Prostate gland (tissue), 2 donors: ENCODE data around the gene TMPRSS9. TPM values are rescaled to one million over a fixed set of nuclear protein-coding genes. Genes with fewer than 3 reads are reported as not detected.

Experiments used
- DNase-seq: peaks from one replicate; pipeline ENCODE4 v3.0.0-alpha.2; 2019; ENCODE audit warnings: low spot score
- H3K27ac ChIP-seq, 2 donors: fragments of 200-600 bp; sonication (generic); 2 replicates each; pipeline ENCODE4 v1.5.1; 2017 to 2019
- H3K27me3 ChIP-seq: fragments of 200-600 bp; sonication (generic); replicated peaks from 2 replicates; pipeline ENCODE4 v1.5.1; 2019; ENCODE audit not compliant: insufficient read depth
- H3K36me3 ChIP-seq, 2 donors: fragments of 200-600 bp; sonication (generic); 1 replicate in 1 of 2; 2 replicates in 1 of 2; pipeline versions ENCODE4 v1.5.1 to v1.8.1; 2017 to 2019
- H3K4me1 ChIP-seq: fragments of 200-600 bp; sonication (generic); replicated peaks from 2 replicates; pipeline ENCODE4 v1.5.1; 2019
- H3K4me3 ChIP-seq, 2 donors: fragments of 200-600 bp; sonication (generic); 2 replicates each; pipeline ENCODE4 v1.5.1; 2017 to 2019
- H3K9me3 ChIP-seq: fragments of 200-600 bp; sonication (generic); 2 replicates; pipeline ENCODE4 v1.5.1; 2017
- CTCF ChIP-seq, 4 experiments: fragments of 200-600 bp in 2 of 4; fragments of 450-650 bp in 2 of 4; sonication (generic) in 2 of 4; IDR thresholded peaks; 1 replicate in 3 of 4; 2 replicates in 1 of 4; pipeline ENCODE4 v1.5.1; 2016 to 2019; ENCODE audit warnings: antibody characterized with exemption in 4 of 4, mild to moderate bottlenecking in 2 of 4, moderate library complexity in 2 of 4
- POLR2A ChIP-seq: fragments of 450-650 bp; IDR thresholded peaks from one replicate; pipeline ENCODE4 v1.6.1; 2016; ENCODE audit warnings: antibody characterized with exemption, mild to moderate bottlenecking
- POLR2AphosphoS5 ChIP-seq: sonication (generic); formaldehyde crosslinking; IDR thresholded peaks from one replicate; pipeline ENCODE4 v1.6.1; 2017; ENCODE audit warnings: antibody characterized with exemption
- WGBS: methylation state at CpG from one replicate; pipeline ENCODE4 v1.1.5; 2018; 5-methylcytosine and 5-hydroxymethylcytosine counted together
- intact Hi-C: fragments of 100-400 bp; cut with DNase I; formaldehyde crosslinking; loops from one replicate; pipeline ENCODE4 v1.14.2; 2022
- total RNA-seq, 2 donors: library from RNA; depleted of rRNA; stranded (reverse); fragments of >200 nt; gene quantifications; one replicate each; pipeline ENCODE4 v1.1.0, GENCODE V29; 2016

TMPRSS9 gene
- total RNA-seq, 2 donors from 2014 or later: 0.14 to 2.2 TPM

GRCh38 chr19:2424686-2425621, 64.9 kb downstream of the TMPRSS9 start:
- H3K27ac ChIP-seq: no peak overlapping the region
- peaks cover 15% of the 10 kb centered on the region for H3K4me1 ChIP-seq
- intact Hi-C loops: no loop called here
- H3K27me3 ChIP-seq: no peaks in the 10 kb centered on the region
- peaks cover 0 to 3% of the 10 kb centered on the region in 2 donors for H3K36me3 ChIP-seq
- no peak overlapping the region for H3K4me3 ChIP-seq
- 56% methylated on average over 96 of the region's 101 CpGs for whole genome bisulfite sequencing
- TF ChIP-seq CTCF (IDR thresholded peaks at IDR 0.05) (no peak), POLR2AphosphoS5 (no peak), POLR2A (no peak)
- H3K9me3 ChIP-seq: no peaks in the 10 kb centered on the region
- no peak for DNase-seq

GRCh38 chr19:2425622-2426581, 65.8 kb downstream of the TMPRSS9 start:
- Histone ChIP-seq H3K4me3 (peak overlapping the region; percentile 92), H3K27ac (no peak overlapping the region)
- WGBS: 75% methylated on average over 28 of the region's 29 CpGs

GRCh38 chr19:2426611-2427428, 66.8 kb downstream of the TMPRSS9 start:
- H3K9me3 ChIP-seq: no peaks in the 10 kb centered on the region
- peaks cover 0 to 3% of the 10 kb centered on the region in 2 donors for H3K36me3 ChIP-seq
- intact Hi-C loops: no loop called here
- peak overlapping the region; percentile 97 to 99 for H3K27ac ChIP-seq
- TF ChIP-seq CTCF (IDR thresholded peaks at IDR 0.05) (no peak), POLR2A (no peak), POLR2AphosphoS5 (no peak)
- no peaks in the 10 kb centered on the region for H3K27me3 ChIP-seq
- DNase-seq: no peak
- peaks cover 15% of the 10 kb centered on the region for H3K4me1 ChIP-seq
- H3K4me3 ChIP-seq: peak overlapping the region; percentile 92
- 7% methylated on average over 46 of the region's 66 CpGs for WGBS

More at GRCh38 chr19:2425622-2426581, 65.8 kb downstream of the TMPRSS9 start:
- DNase-seq: no peak
- TF ChIP-seq CTCF (IDR thresholded peaks at IDR 0.05) (no peak), POLR2A (no peak)
- intact Hi-C loops: no loop called here
- no peaks in the 10 kb centered on the region for H3K9me3 ChIP-seq
- H3K4me1 ChIP-seq: peaks cover 15% of the 10 kb centered on the region
- peaks cover 0 to 3% of the 10 kb centered on the region in 2 donors for H3K36me3 ChIP-seq
- H3K27me3 ChIP-seq: no peaks in the 10 kb centered on the region

GRCh38 chr19:2427429-2428320, 67.6 kb downstream of the TMPRSS9 start, which contains the start of gene TIMM13:
TIMM13 (minus strand) TSS chr19:2427586; CDS start chr19:2427533, 53 bp downstream.
- Histone ChIP-seq H3K27me3 (no peaks in the 10 kb centered on the region), H3K27ac (peak within 1 kb of the TSS; percentile 97 to 99), H3K4me3 (peak within 1 kb of the TSS; percentile 92), H3K9me3 (no peaks in the 10 kb centered on the region), H3K36me3 (peaks cover 0 to 3% of the 10 kb centered on the region in 2 donors), H3K4me1 (peaks cover 15% of the 10 kb centered on the region)
- peak; percentile 94 for DNase-seq
- 1% methylated on average over 50 of the region's 77 CpGs for WGBS
- intact Hi-C loops: no loop called here
- TF ChIP-seq POLR2AphosphoS5 (peak; percentile 94), POLR2A (peak; percentile 79), CTCF (IDR thresholded peaks at IDR 0.05) (peak in 1 of 4 experiments; percentile 19)
